ENCODE measurements around the gene INF2. TPM values are rescaled to one million over a fixed set of nuclear protein-coding genes. Genes with fewer than 3 reads are reported as not detected.

INF2 gene
- total RNA-seq, 4 donors from 2014 or later = 36.7 to 43.6 (median 37.8) TPM

DNA sequence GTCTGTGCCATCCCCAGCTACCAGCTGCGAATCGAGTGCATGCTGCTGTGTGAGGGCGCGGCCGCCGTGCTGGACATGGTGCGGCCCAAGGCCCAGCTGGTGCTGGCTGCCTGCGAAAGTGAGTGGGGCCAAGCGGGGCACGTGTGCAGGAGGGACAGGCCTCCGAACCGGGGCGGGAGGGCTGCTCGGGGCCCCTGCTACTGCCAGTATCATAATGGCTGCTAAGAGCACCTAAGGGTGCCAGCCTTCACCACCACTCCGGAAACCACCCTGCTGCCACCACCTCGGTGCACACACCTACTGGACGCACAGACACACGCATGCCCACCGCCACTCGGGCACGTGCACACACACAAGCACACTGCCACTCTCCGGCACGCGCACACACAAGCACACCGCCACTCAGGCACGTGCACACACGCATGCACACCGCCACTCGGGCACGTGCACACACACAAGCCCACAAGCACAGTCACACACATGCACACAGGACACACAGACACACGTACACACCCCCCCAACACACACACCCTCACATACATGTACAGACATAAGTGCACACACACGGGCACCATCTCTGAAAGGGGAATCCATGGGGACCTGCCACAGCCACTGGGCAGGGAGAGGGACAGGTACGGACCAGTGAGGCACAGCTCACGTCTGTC, 20.8 kb downstream of the INF2 start:
- Histone ChIP-seq H3K9me3 (no peaks in the 10 kb centered on the region), H3K4me3 (no peak overlapping the region), H3K36me3 (peaks cover 27 to 77% (median 53%) of the 10 kb centered on the region in 3 donors), H3K4me1 (peaks cover 0 to 23% (median 0%) of the 10 kb centered on the region in 3 donors), H3K27me3 (no peaks in the 10 kb centered on the region), H3K27ac (no peak overlapping the region)
- TF ChIP-seq POLR2A (IDR thresholded peaks at IDR 0.05) (no peak), CTCF (IDR thresholded peaks at IDR 0.05) (no peak)
- 84 to 85% methylated on average over 12 to 20 of the region's 34 CpGs for WGBS, 2 donors
- intact Hi-C loops (cut with DNase I) = no loop called here
- DNase-seq = no peak

DNA sequence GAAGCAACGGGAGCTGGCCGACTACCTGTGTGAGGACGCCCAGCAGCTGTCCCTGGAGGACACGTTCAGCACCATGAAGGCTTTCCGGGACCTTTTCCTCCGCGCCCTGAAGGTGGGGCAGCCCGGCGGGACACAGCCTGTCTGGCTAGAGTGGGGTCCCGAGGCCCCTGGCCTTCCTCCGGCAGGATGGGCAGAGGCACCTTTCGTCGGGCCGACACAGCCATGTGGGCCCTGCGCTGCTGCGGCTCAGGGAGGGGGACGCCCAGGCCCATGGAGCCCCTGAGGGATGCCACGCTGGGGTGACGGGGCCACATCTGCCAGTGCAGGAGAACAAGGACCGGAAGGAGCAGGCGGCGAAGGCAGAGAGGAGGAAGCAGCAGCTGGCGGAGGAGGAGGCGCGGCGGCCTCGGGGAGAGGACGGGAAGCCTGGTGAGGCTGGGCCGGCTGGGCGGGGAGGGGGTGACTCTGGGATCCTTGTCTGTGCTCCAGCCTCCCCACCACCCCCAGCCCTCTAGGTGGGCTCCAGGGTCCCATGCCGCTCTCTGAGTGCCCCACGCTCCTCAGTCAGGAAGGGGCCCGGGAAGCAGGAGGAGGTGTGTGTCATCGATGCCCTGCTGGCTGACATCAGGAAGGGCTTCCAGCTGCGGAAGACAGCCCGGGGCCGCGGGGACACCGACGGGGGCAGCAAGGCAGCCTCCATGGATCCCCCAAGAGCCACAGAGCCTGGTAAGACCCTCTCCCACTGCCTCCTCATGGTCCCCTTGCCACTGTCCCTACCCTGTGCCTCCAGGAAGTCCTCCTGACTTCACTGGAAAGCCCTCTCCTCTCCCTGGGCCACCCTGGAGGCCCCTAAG, 23.7 kb downstream of the INF2 start:
- WGBS, 2 donors = 87 to 100% methylated on average over 3 to 18 of the region's 40 CpGs
- H3K4me3 ChIP-seq = no peak overlapping the region
- TF ChIP-seq CTCF (IDR thresholded peaks at IDR 0.05) (no peak), POLR2A (IDR thresholded peaks at IDR 0.05) (no peak)
- intact Hi-C loops (cut with DNase I) = no loop called here
- no peak for DNase-seq
- peaks cover 27 to 80% (median 55%) of the 10 kb centered on the region in 3 donors for H3K36me3 ChIP-seq
- H3K4me1 ChIP-seq = peaks cover 0 to 19% (median 0%) of the 10 kb centered on the region in 3 donors
- H3K27ac ChIP-seq = no peak overlapping the region
- no peaks in the 10 kb centered on the region for H3K27me3 ChIP-seq
- no peaks in the 10 kb centered on the region for H3K9me3 ChIP-seq

GRCh38 chr14:104714066-104714465, 24.6 kb downstream of the INF2 start:
- intact Hi-C loops (cut with DNase I) = no loop called here
- Histone ChIP-seq H3K36me3 (peaks cover 27 to 88% (median 55%) of the 10 kb centered on the region in 3 donors), H3K9me3 (no peaks in the 10 kb centered on the region), H3K27me3 (no peaks in the 10 kb centered on the region), H3K4me1 (peaks cover 0 to 10% (median 0%) of the 10 kb centered on the region in 3 donors), H3K27ac (no peak overlapping the region), H3K4me3 (no peak overlapping the region)
- WGBS, 2 donors = 100% methylated on average over 1 of the region's 16 CpGs; no CpG with 5 or more reads in 1 of the 2 donors
- no peak for DNase-seq
- TF ChIP-seq POLR2A (IDR thresholded peaks at IDR 0.05) (no peak), CTCF (IDR thresholded peaks at IDR 0.05) (no peak)

GRCh38 chr14:104714681-104715080, 25.3 kb downstream of the INF2 start:
- Histone ChIP-seq H3K27me3 (no peaks in the 10 kb centered on the region), H3K4me3 (no peak overlapping the region), H3K9me3 (no peaks in the 10 kb centered on the region), H3K27ac (no peak overlapping the region), H3K36me3 (peaks cover 27 to 91% (median 58%) of the 10 kb centered on the region in 3 donors), H3K4me1 (peaks cover 0 to 8% (median 0%) of the 10 kb centered on the region in 3 donors)
- no peak for TF ChIP-seq CTCF (IDR thresholded peaks at IDR 0.05)
- TF ChIP-seq POLR2A (IDR thresholded peaks at IDR 0.05) = no peak
- intact Hi-C loops (cut with DNase I) = no loop called here
- no peak for DNase-seq
- WGBS, 2 donors = 96% methylated on average over 5 of the region's 31 CpGs; no CpG with 5 or more reads in 1 of the 2 donors

GRCh38 chr14:104715416-104715815, 26.0 kb downstream of the INF2 start:
- Histone ChIP-seq H3K36me3 (peaks cover 23 to 85% (median 54%) of the 10 kb centered on the region in 3 donors), H3K9me3 (no peaks in the 10 kb centered on the region), H3K27me3 (no peaks in the 10 kb centered on the region), H3K4me3 (no peak overlapping the region), H3K4me1 (peaks cover 0 to 8% (median 0%) of the 10 kb centered on the region in 3 donors), H3K27ac (no peak overlapping the region)
- TF ChIP-seq CTCF (IDR thresholded peaks at IDR 0.05) = no peak
- TF ChIP-seq POLR2A (IDR thresholded peaks at IDR 0.05) = no peak
- no peak for DNase-seq
- intact Hi-C loops (cut with DNase I) = no loop called here
- 82 to 100% methylated on average over 1 to 9 of the region's 18 CpGs for WGBS, 2 donors

All from esophagus squamous epithelium (tissue), 5 donors.